Neural cell (in vitro differentiated cells): ENCODE data around the gene PC.

ENCODE experiments used
- RAD21 ChIP-seq: fragments of 450-650 bp; conservative IDR thresholded peaks from 2 replicates; pipeline ENCODE4 v1.6.1; 2014; ENCODE audit warnings: antibody characterized with exemption, mild to moderate bottlenecking, moderate library complexity
- SMC3 ChIP-seq: fragments of 450-650 bp; conservative IDR thresholded peaks from 2 replicates; pipeline ENCODE4 v1.6.1; 2014; ENCODE audit warnings: antibody characterized with exemption, mild to moderate bottlenecking, moderate library complexity; ENCODE audit not compliant: poor library complexity

GRCh38 chr11:66986178-66986545 lies 28.0 kb upstream of the PC start:
- TF ChIP-seq RAD21 (no peak), SMC3 (no peak)
